CD14-positive monocyte (primary cell): Measurements from ENCODE around the gene NOX5. TPM values are rescaled to one million over a fixed set of nuclear protein-coding genes. Genes with fewer than 3 reads are reported as not detected.

ENCODE experiments used
- DNase-seq, 3 donors: peaks; one replicate each; pipeline ENCODE4 v3.0.0-alpha.2; 2011 to 2022
- H2AFZ ChIP-seq: 2 replicates; pipeline ENCODE4 v1.6.0; 2012; ENCODE audit warnings: mild to moderate bottlenecking, low read depth, low read length, inconsistent platforms; ENCODE audit not compliant: insufficient read depth, poor library complexity, severe bottlenecking
- H3K27ac ChIP-seq, 2 donors: 1 replicate in 1 of 2; 2 replicates in 1 of 2; pipeline ENCODE4 v1.5.1; 2012 to 2013; ENCODE audit warnings: low read length in 2 of 2, control low read depth in 1 of 2, inconsistent platforms in 1 of 2, low read depth in 1 of 2, mild to moderate bottlenecking in 1 of 2
- H3K27me3 ChIP-seq, 2 donors: one replicate each; pipeline versions ENCODE4 v1.6.0 to v1.6.1; 2011 to 2013; ENCODE audit warnings: low read length in 2 of 2; ENCODE audit not compliant: control insufficient read depth in 2 of 2, insufficient read depth in 2 of 2
- H3K36me3 ChIP-seq, 2 donors: replicated peaks in 1 of 2; 1 replicate in 1 of 2; 2 replicates in 1 of 2; pipeline versions ENCODE4 v1.5.1 to v1.6.1; 2012 to 2013; ENCODE audit warnings: low read length in 2 of 2, control low read depth in 1 of 2, inconsistent platforms in 1 of 2, mild to moderate bottlenecking in 1 of 2; ENCODE audit not compliant: insufficient read depth in 2 of 2, control insufficient read depth in 1 of 2
- H3K4me1 ChIP-seq, 2 donors: 1 replicate in 1 of 2; 2 replicates in 1 of 2; pipeline versions ENCODE4 v1.5.1 to v1.6.1; 2012 to 2013; ENCODE audit warnings: low read length in 2 of 2, control low read depth in 1 of 2, inconsistent platforms in 1 of 2, mild to moderate bottlenecking in 1 of 2, moderate library complexity in 1 of 2; ENCODE audit not compliant: insufficient read depth in 2 of 2, control insufficient read depth in 1 of 2
- H3K4me2 ChIP-seq: replicated peaks from 2 replicates; pipeline ENCODE3; 2012; ENCODE audit warnings: low read length, moderate library complexity, mild to moderate bottlenecking; ENCODE audit not compliant: poor library complexity, severe bottlenecking; ENCODE audit errors: extremely low read depth
- H3K4me3 ChIP-seq, 3 experiments: fragments of 200-600 bp in 1 of 3; sonication (generic) in 1 of 3; replicated peaks in 1 of 3; 1 replicate in 2 of 3; 2 replicates in 1 of 3; pipeline ENCODE4 v1.5.1; 2011 to 2013; ENCODE audit warnings: low read length in 3 of 3, mild to moderate bottlenecking in 3 of 3, control low read depth in 2 of 3, low read depth in 2 of 3, inconsistent platforms in 1 of 3, moderate library complexity in 1 of 3
- H3K79me2 ChIP-seq: 2 replicates; pipeline ENCODE4 v1.6.0; 2012; ENCODE audit warnings: mild to moderate bottlenecking, control low read depth, inconsistent platforms, low read length, moderate library complexity; ENCODE audit not compliant: insufficient read depth
- H3K9ac ChIP-seq: 2 replicates; pipeline ENCODE4 v1.6.0; 2017; ENCODE audit warnings: low read length, mild to moderate bottlenecking; ENCODE audit not compliant: insufficient read depth, poor library complexity, severe bottlenecking
- H3K9me3 ChIP-seq, 2 donors: replicated peaks in 1 of 2; 1 replicate in 1 of 2; 2 replicates in 1 of 2; pipeline versions ENCODE4 v1.5.1 to v1.6.1; 2012 to 2013; ENCODE audit warnings: low read length in 2 of 2, control low read depth in 1 of 2; ENCODE audit not compliant: control insufficient read depth in 1 of 2, insufficient read depth in 1 of 2
- H4K20me1 ChIP-seq: 2 replicates; pipeline ENCODE4 v1.6.0; 2012; ENCODE audit warnings: mild to moderate bottlenecking, low read length, control low read depth, moderate library complexity; ENCODE audit not compliant: insufficient read depth
- H3K27ac Mint-ChIP-seq, 7 donors: one replicate each; pipeline ENCODE4 v1.8.0; 2020; ENCODE audit warnings: mild to moderate bottlenecking in 7 of 7, mixed read lengths in 7 of 7, moderate library complexity in 6 of 7, inconsistent platforms in 2 of 7
- H3K27me3 Mint-ChIP-seq, 3 donors: one replicate each; pipeline ENCODE4 v1.8.0; 2021 to 2022; ENCODE audit warnings: low read depth in 3 of 3, mild to moderate bottlenecking in 3 of 3, mixed read lengths in 3 of 3, moderate library complexity in 3 of 3, inconsistent platforms in 1 of 3
- H3K36me3 Mint-ChIP-seq, 2 donors: one replicate each; pipeline ENCODE4 v1.8.0; 2020; ENCODE audit warnings: mixed read lengths in 2 of 2, inconsistent platforms in 1 of 2, mild to moderate bottlenecking in 1 of 2
- H3K4me1 Mint-ChIP-seq: one replicate; pipeline ENCODE4 v1.8.0; 2020; ENCODE audit warnings: mild to moderate bottlenecking, mixed read lengths
- H3K4me3 Mint-ChIP-seq, 2 donors: one replicate each; pipeline ENCODE4 v1.8.0; 2020; ENCODE audit warnings: mild to moderate bottlenecking in 2 of 2, mixed read lengths in 2 of 2, moderate library complexity in 1 of 2
- H3K9me3 Mint-ChIP-seq, 7 donors: one replicate each; pipeline ENCODE4 v1.8.0; 2020 to 2022; ENCODE audit warnings: mixed read lengths in 7 of 7, mild to moderate bottlenecking in 6 of 7, moderate library complexity in 6 of 7, inconsistent platforms in 2 of 7
- WGBS: methylation state at CpG from one replicate; pipeline ENCODE4 v1.1.5; 2013; ENCODE audit warnings: missing lambda C conversion rate; ENCODE audit not compliant: insufficient coverage; 5-methylcytosine and 5-hydroxymethylcytosine counted together
- intact Hi-C, 2 donors: fragments of 100-400 bp; cut with micrococcal nuclease; formaldehyde crosslinking; loops; one replicate each; pipeline versions ENCODE4 v1.15.0 to v1.15.1; 2023
- polyA minus RNA-seq: library from RNA; depleted of rRNA, polyadenylated mRNA; stranded (reverse); fragments of >200 nt; gene quantifications from 2 replicates; pipeline ENCODE4 v1.2.3, GENCODE V29; 2012
- polyA plus RNA-seq, 3 donors: library from polyadenylated mRNA; depleted of rRNA in 1 of 3; unstranded in 2 of 3; stranded (reverse) in 1 of 3; fragments of 300-500 nt in 2 of 3; fragments of >200 nt in 1 of 3; fragmentation: Illumina TruSeq in 2 of 3; gene quantifications; 1 replicate in 2 of 3; 2 replicates in 1 of 3; pipeline ENCODE4 v1.2.3, GENCODE V29; 2012 to 2021
- total RNA-seq, 12 experiments: library from RNA in 1 of 12; stranded (reverse) in 1 of 12; fragments of 120-200 nt in 1 of 12; gene quantifications; one replicate each; pipeline ENCODE4 v1.2.4 and lab custom pipeline; 2013 to 2026; ENCODE audit warnings: mixed read lengths in 6 of 12, inconsistent platforms in 1 of 12
- TF ChIP-seq, protein P1 (sequence below): fragments of 200-600 bp; IDR thresholded peaks from one replicate; pipeline ENCODE4 v1.8.0; 2022; ENCODE audit warnings: antibody characterized with exemption, mild to moderate bottlenecking

Gene NOX5, protein sequence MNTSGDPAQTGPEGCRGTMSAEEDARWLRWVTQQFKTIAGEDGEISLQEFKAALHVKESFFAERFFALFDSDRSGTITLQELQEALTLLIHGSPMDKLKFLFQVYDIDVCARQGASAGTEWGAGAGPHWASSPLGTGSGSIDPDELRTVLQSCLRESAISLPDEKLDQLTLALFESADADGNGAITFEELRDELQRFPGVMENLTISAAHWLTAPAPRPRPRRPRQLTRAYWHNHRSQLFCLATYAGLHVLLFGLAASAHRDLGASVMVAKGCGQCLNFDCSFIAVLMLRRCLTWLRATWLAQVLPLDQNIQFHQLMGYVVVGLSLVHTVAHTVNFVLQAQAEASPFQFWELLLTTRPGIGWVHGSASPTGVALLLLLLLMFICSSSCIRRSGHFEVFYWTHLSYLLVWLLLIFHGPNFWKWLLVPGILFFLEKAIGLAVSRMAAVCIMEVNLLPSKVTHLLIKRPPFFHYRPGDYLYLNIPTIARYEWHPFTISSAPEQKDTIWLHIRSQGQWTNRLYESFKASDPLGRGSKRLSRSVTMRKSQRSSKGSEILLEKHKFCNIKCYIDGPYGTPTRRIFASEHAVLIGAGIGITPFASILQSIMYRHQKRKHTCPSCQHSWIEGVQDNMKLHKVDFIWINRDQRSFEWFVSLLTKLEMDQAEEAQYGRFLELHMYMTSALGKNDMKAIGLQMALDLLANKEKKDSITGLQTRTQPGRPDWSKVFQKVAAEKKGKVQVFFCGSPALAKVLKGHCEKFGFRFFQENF
- 0.02 TPM for total RNA-seq (2013)
- polyA plus RNA-seq = not detected
- polyA minus RNA-seq = not detected in 2 replicates
- total RNA-seq (lab: John Stamatoyannopoulos, UW) = 0 to 1.5 (median 0) reads per million in 11 experiments

DNA sequence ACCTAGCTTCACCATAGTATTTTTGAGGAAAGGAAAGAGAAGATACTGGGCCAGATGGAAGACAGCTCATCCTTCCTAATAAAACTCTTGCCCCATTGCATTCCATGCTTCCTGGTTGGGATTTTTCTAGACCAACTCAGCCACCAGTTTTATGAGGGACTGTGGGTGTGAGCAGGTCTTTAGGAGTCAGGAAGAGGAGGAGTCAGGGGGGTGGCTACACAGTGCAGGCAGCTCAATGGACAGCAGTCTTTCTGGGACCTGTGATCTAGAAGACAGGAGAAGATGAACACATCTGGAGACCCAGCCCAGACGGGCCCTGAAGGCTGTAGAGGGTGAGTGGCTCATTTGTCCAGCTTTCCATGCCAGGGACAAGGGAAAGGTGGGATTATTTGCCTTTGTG lies at the start of gene NOX5:
Gene NOX5 (plus strand): TSS at position 242 of the 400 bp plus-strand sequence. CDS start 41 bp downstream, at position 283.
- no peak within 1 kb of the TSS for H3K27ac Mint-ChIP-seq
- TF ChIP-seq, protein P1, sequence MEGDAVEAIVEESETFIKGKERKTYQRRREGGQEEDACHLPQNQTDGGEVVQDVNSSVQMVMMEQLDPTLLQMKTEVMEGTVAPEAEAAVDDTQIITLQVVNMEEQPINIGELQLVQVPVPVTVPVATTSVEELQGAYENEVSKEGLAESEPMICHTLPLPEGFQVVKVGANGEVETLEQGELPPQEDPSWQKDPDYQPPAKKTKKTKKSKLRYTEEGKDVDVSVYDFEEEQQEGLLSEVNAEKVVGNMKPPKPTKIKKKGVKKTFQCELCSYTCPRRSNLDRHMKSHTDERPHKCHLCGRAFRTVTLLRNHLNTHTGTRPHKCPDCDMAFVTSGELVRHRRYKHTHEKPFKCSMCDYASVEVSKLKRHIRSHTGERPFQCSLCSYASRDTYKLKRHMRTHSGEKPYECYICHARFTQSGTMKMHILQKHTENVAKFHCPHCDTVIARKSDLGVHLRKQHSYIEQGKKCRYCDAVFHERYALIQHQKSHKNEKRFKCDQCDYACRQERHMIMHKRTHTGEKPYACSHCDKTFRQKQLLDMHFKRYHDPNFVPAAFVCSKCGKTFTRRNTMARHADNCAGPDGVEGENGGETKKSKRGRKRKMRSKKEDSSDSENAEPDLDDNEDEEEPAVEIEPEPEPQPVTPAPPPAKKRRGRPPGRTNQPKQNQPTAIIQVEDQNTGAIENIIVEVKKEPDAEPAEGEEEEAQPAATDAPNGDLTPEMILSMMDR = no peak
- 75% methylated on average over 1 of the region's 1 CpG for WGBS

DNA sequence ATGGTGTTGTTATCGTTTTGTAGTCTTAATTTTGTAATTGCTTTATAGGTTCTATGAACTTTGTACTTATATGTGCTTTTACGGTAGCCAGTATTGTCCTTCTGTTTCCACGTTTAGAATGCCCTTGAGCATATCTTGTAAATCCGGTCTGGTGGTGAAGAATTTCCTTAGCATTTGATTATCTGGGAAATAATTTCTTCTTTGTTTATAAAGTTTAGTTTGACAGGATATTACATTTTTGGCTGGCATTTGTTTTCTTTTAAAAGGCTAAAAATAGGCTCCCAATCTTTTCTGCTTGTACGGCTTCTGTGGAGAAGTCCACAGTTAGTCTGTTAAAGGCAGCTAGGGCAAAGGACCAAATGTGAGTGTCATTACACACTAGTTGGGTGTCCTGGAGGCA lies 47.5 kb upstream of the NOX5 start:
- H3K79me2 ChIP-seq = no peaks in the 10 kb centered on the region
- peaks cover 4 to 24% (median 13%) of the 10 kb centered on the region in 7 donors for H3K9me3 Mint-ChIP-seq
- H3K4me1 ChIP-seq = no peaks in the 10 kb centered on the region
- H3K27ac ChIP-seq = no peak overlapping the region
- no peak overlapping the region for H3K4me3 ChIP-seq
- H3K27me3 ChIP-seq = no peaks in the 10 kb centered on the region
- H3K4me1 Mint-ChIP-seq = peaks cover 1% of the 10 kb centered on the region
- TF ChIP-seq, protein P1 = no peak
- H3K27ac Mint-ChIP-seq = no peak overlapping the region
- H2AFZ ChIP-seq = no peak overlapping the region
- intact Hi-C loops = no loop called here
- no peak overlapping the region for H3K4me3 Mint-ChIP-seq
- no peak for DNase-seq
- H3K36me3 Mint-ChIP-seq = no peaks in the 10 kb centered on the region
- peaks cover 0 to 8% of the 10 kb centered on the region in 2 donors for H3K9me3 ChIP-seq
- no peaks in the 10 kb centered on the region for H3K27me3 Mint-ChIP-seq
- WGBS = 87% methylated on average over 4 of the region's 5 CpGs
- H3K36me3 ChIP-seq = no peaks in the 10 kb centered on the region
- no peaks in the 10 kb centered on the region for H4K20me1 ChIP-seq
- no peak overlapping the region for H3K4me2 ChIP-seq
- H3K9ac ChIP-seq = no peak overlapping the region

More for the DNA sequence above, at the start of gene NOX5:
- peaks cover 13% of the 10 kb centered on the region for H3K4me1 Mint-ChIP-seq
- Histone ChIP-seq H3K27ac (no peak within 1 kb of the TSS), H4K20me1 (no peaks in the 10 kb centered on the region), H3K36me3 (no peaks in the 10 kb centered on the region), H3K9ac (no peak within 1 kb of the TSS), H3K27me3 (no peaks in the 10 kb centered on the region), H3K79me2 (no peaks in the 10 kb centered on the region), H3K4me3 (no peak within 1 kb of the TSS), H3K9me3 (no peaks in the 10 kb centered on the region), H3K4me2 (no peak within 1 kb of the TSS), H3K4me1 (peaks cover 4 to 10% of the 10 kb centered on the region in 2 donors), H2AFZ (no peak within 1 kb of the TSS)
- intact Hi-C loops = no loop called here
- H3K27me3 Mint-ChIP-seq = peaks cover 1 to 6% (median 5%) of the 10 kb centered on the region in 3 donors
- no peaks in the 10 kb centered on the region for H3K36me3 Mint-ChIP-seq
- DNase-seq = no peak
- H3K9me3 Mint-ChIP-seq = peaks cover 0 to 2% (median 0%) of the 10 kb centered on the region in 7 donors
- no peak within 1 kb of the TSS for H3K4me3 Mint-ChIP-seq
